IPS-18a (cell line): Measurements from ENCODE around the gene GMPPA.

Source experiments
- H3K27ac ChIP-seq: one replicate; pipeline ENCODE4 v1.5.1; 2013; ENCODE audit warnings: low read length
- H3K27me3 ChIP-seq: one replicate; pipeline ENCODE4 v1.6.1; 2013; ENCODE audit warnings: mild to moderate bottlenecking, low read length; ENCODE audit not compliant: control insufficient read depth, insufficient read depth
- H3K36me3 ChIP-seq: one replicate; pipeline ENCODE4 v1.6.1; 2013; ENCODE audit warnings: low read depth, low read length; ENCODE audit not compliant: control insufficient read depth
- H3K4me1 ChIP-seq: one replicate; pipeline ENCODE4 v1.6.1; 2013; ENCODE audit warnings: low read depth, low read length; ENCODE audit not compliant: control insufficient read depth
- H3K4me3 ChIP-seq: one replicate; pipeline ENCODE4 v1.5.1; 2013; ENCODE audit warnings: low read length
- H3K9ac ChIP-seq: one replicate; pipeline ENCODE4 v1.6.1; 2013; ENCODE audit warnings: mild to moderate bottlenecking, low read length, moderate library complexity
- H3K9me3 ChIP-seq: one replicate; pipeline ENCODE4 v1.6.1; 2013; ENCODE audit warnings: low read depth, low read length; ENCODE audit not compliant: control insufficient read depth

GMPPA gene

DNA sequence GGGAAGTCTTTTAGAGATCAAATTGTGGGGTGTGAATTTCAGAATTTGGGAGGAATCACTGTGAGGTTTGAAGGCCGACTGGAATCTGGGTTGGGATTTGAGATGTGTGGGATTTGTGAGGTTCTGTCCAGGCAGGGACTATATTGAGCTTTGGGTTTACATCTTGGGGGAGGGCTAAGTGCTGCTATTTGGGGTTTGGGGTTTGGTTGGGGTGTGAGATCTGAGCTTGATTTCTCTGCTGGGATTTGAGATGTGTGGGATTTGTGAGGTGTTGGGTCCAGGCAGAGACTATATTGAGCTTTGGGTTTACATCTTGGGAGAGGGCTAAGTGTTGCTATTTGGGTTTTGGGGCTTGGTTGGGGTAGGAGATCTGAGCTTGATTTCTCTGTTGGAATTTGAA, 864 bp downstream of the GMPPA start:
- Histone ChIP-seq H3K27me3 (peaks cover 22% of the 10 kb centered on the region), H3K9ac (peak overlapping the region; percentile 68), H3K27ac (no peak overlapping the region), H3K9me3 (no peaks in the 10 kb centered on the region), H3K4me1 (peaks cover 17% of the 10 kb centered on the region), H3K4me3 (peak overlapping the region; percentile 75), H3K36me3 (no peaks in the 10 kb centered on the region)

DNA sequence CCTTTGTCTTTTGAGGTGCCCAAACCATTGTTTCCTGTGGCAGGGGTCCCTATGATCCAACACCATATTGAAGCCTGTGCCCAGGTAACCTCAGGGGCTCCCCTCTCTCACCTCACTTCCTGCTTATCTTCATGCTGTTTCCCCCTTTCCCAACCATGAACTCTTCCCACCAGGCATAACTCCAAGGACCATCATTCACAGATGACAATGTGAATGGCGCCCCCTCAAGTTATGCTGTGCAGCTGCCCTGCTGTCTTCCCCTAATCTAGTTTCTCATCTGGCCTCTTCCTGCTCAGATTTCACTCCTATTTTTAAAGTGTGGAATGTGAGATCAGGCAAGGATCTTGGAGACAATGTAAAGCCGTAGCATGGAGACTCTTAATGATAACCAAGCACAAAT, 1.4 kb downstream of the GMPPA start:
- Histone ChIP-seq H3K9me3 (no peaks in the 10 kb centered on the region), H3K4me3 (no peak overlapping the region), H3K4me1 (peaks cover 17% of the 10 kb centered on the region), H3K27ac (no peak overlapping the region), H3K9ac (no peak overlapping the region), H3K27me3 (peaks cover 22% of the 10 kb centered on the region), H3K36me3 (no peaks in the 10 kb centered on the region)

DNA sequence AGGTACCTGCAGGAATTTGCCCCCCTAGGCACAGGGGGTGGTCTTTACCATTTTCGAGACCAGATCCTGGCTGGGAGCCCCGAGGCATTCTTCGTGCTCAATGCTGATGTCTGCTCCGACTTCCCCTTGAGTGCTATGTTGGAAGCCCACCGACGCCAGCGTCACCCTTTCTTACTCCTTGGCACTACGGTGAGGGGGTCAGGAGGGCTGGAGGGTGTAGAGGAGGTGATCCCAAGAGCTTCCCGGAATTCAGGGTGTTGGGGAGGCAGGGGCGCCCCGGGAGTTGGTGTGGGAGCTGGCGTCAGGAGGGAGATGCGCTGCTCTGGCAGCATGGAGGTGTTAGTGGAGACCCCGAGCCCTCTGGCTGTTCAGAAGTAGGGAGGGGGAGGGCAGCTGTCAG, 3.2 kb downstream of the GMPPA start:
- Histone ChIP-seq H3K4me3 (no peak overlapping the region), H3K27me3 (peaks cover 10% of the 10 kb centered on the region), H3K36me3 (no peaks in the 10 kb centered on the region), H3K9ac (no peak overlapping the region), H3K27ac (no peak overlapping the region), H3K9me3 (no peaks in the 10 kb centered on the region), H3K4me1 (peaks cover 21% of the 10 kb centered on the region)

DNA sequence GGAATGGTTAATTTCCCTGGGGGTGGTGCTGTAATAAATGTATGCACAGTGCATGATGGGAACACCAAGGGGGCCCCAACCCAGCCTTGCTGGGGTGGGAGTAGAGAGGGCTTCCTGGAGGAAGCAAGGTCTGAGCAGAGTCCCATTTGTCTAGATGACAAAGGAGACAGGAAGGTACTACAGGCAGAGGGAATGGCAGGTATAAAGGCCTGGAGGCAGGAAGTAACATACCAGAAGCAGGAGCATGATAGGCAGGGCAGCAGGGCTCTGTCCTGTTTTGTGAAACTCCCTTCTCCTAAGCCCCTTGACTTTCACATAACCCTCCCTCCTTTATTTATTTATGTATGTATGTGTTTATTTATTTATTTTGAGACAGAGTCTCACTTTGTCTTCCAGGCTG, 3.9 kb downstream of the GMPPA start:
- no peaks in the 10 kb centered on the region for H3K36me3 ChIP-seq
- H3K27me3 ChIP-seq = peaks cover 2% of the 10 kb centered on the region
- no peaks in the 10 kb centered on the region for H3K9me3 ChIP-seq
- no peak overlapping the region for H3K27ac ChIP-seq
- peaks cover 29% of the 10 kb centered on the region for H3K4me1 ChIP-seq
- no peak overlapping the region for H3K4me3 ChIP-seq
- no peak overlapping the region for H3K9ac ChIP-seq

DNA sequence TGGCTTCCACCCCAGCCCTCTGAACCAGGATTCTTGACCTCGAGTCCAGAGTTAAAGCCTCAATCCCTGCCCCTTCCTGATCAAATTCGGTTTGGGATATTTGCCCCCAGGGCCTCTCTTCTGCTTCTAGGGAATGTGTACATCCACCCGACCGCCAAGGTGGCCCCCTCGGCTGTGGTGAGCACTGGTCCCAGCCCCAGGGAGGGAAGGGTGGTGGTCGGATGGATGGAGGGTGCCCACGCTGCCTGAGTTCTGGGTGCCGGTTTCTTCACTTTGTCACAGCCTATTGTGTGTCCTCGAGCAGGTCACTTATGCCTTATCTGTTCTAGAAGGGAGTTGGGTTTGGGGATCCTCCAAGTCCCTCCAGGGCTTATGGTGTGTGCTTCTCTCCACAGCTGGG, 6.9 kb downstream of the GMPPA start:
- peaks cover 35% of the 10 kb centered on the region for H3K4me1 ChIP-seq
- no peaks in the 10 kb centered on the region for H3K9me3 ChIP-seq
- no peaks in the 10 kb centered on the region for H3K36me3 ChIP-seq
- peaks cover 5% of the 10 kb centered on the region for H3K27me3 ChIP-seq
- no peak overlapping the region for H3K9ac ChIP-seq
- no peak overlapping the region for H3K27ac ChIP-seq
- no peak overlapping the region for H3K4me3 ChIP-seq

DNA sequence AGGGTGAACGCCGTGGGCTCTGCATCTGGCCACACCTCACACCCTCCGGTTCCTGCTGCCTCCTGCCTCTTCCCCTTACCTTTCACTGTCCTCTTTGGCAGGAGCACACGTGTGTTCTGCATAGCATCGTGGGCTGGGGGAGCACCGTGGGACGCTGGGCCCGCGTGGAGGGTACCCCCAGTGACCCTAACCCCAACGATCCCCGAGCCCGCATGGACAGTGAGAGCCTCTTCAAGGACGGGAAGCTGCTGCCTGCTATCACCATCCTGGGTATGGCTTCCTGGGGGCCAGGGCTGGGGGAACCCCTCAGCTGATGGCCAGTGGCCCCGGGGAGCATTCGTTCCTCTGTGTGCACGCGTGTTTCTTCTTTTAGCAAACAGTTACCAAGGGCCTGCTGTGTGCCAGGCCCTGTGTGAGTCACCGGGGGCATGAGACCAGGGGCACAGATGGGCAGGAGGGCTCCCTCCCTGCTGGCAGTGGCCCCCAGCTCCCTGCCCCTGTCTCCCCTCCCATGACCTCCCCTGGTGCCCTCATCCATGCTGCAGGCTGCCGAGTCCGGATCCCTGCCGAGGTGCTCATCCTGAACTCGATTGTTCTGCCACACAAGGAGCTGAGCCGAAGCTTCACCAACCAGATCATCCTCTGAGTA, 7.6 kb downstream of the GMPPA start:
- Histone ChIP-seq H3K36me3 (no peaks in the 10 kb centered on the region), H3K27ac (peak overlapping the region; percentile 85), H3K9ac (peak overlapping the region; percentile 46), H3K27me3 (peaks cover 5% of the 10 kb centered on the region), H3K9me3 (no peaks in the 10 kb centered on the region), H3K4me3 (no peak overlapping the region), H3K4me1 (peaks cover 35% of the 10 kb centered on the region)

DNA sequence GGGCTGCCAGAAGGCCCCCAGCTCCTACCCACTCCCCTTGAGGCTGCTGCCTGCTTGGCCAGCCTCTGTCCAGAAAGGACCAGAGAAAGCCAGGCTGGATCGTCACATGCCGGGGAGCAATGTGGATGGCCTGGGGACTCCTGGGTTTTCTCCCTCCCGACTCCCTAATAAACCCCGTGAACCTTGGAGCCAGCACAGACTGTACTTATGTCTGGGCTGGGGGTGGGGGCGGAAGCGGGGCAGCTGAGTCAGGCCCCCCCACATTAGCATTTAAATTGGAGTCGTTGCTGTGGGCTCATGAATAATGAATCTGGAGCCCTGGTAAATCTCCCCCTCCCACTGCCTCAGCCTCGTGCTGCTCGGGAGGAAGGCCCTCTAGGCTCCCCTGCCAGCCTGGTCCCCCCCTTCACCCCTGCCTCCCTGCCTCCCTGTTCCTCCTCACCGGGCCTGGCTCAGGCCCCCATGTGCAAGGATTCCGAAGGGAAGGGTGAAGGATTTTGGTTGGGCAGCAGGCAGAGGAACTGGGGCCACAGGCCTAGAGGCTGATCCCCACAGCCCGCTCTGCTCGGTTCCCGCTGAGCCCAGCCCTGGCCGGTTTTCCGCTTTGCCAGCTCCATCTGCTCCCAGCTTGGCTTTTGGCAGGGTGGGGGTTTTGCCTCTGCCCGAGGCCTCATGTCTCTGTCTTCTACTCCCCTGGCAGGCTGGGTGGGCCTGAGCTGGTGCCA, 8.3 kb downstream of the GMPPA start:
- Histone ChIP-seq H3K9ac (peak overlapping the region; percentile 46), H3K4me3 (peak overlapping the region; percentile 8), H3K36me3 (no peaks in the 10 kb centered on the region)

DNA sequence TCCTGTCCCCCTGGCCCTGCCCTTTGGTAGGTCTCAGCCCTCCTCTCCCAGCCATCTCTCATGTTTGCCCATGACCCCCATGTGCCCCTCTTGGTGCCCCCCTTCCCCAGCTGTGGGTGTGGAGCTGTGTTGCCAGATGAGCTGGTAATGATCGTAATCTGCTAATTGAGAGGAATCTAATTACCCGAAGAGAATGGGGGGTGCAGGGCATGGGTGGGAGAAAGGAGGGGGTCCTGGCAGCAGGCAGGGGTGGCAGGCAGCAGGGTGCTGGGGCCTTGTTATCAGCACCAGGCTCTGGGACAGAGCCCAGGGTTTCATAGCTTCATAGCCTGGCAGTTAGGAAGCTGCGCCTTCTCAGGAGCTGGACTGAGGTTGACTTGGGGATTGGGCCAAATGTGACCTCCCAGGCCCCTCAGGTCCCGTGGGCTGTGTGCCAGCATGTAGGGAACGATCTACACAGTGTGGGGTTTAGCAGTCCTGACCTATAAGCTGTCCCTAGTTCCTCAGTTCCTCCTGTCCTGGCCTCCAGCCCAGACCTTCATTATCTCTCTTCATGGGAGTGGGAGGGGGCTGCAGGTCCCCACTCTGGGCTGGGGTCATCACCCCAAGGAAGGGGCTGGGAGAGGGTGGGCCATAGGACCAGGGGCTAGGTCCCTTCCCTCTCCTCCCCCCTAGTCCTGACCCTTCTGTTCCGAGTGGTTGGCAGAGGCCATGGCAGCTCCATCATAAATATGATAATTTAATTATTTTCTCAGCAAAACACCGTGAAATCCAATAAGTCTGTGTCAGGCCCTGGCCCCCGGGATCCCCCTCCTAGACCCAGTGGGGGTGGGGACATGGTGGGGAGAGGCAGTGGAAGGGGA, 9.1 kb downstream of the GMPPA start:
- Histone ChIP-seq H3K9ac (no peak overlapping the region), H3K27ac (no peak overlapping the region)

More for the DNA sequence above, 8.3 kb downstream of the GMPPA start:
- H3K27me3 ChIP-seq = peaks cover 9% of the 10 kb centered on the region
- no peaks in the 10 kb centered on the region for H3K9me3 ChIP-seq
- H3K4me1 ChIP-seq = peaks cover 35% of the 10 kb centered on the region
- peak overlapping the region; percentile 85 for H3K27ac ChIP-seq

DNA sequence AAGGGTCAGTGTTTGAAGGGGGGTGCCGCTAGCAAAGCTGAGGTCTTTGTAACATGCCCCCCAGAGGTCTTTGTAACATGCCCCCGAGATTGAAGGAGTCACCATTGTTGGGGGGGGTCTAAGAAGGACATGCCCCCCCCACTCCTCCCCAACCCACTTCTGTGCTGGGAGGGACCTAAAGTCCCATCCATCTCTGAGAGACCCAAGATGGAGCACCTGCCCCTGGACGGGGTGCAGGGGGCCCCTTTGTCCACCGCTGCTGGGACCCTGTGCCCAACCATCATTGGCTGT, 9.7 kb downstream of the GMPPA start:
- Histone ChIP-seq H3K4me3 (no peak overlapping the region), H3K27ac (no peak overlapping the region), H3K9me3 (no peaks in the 10 kb centered on the region), H3K9ac (no peak overlapping the region), H3K27me3 (peaks cover 24% of the 10 kb centered on the region), H3K36me3 (no peaks in the 10 kb centered on the region), H3K4me1 (peaks cover 43% of the 10 kb centered on the region)

More for the DNA sequence above, 9.1 kb downstream of the GMPPA start:
- Histone ChIP-seq H3K36me3 (no peaks in the 10 kb centered on the region), H3K4me3 (no peak overlapping the region), H3K4me1 (peaks cover 37% of the 10 kb centered on the region), H3K27me3 (peaks cover 18% of the 10 kb centered on the region), H3K9me3 (no peaks in the 10 kb centered on the region)

DNA sequence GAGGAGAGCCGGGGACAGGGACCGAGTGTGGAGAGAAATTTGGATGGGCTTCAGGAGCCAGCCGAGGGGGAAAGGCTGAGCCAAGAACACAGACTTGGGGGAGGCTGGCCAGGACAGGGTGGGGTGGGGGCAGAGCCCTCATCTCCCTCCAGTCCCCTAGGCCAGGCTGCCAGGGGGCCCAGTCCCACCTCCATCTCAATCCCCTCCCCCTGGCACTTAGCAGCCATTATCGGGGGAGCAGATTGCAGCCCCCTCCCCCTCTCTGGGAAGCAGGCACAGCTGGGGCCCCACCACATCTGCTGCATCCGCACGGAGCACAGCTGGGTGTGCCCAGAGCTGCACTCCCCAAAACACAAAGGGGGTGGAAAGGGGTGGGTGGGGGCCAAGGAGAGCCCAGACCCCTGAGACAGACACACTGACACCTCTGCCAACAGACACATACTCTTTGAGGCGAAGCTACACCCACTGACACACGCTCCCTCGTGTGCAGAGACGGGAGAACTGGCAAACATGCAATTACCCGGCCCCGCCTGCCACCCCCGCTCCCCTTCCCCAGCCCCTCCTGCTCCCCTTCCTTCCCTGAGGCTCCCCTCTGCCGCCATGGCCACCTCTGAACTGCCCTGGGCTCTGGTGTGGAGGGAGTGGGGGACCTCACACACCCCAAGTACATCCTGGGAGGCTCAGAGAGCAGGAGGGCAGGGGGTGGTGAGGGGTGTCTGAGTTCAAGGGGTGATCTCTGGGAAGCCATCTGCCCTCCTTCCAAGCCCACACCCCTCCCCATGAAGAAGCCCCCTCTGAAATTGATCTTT, 10.5 kb downstream of the GMPPA start:
- Histone ChIP-seq H3K4me1 (peaks cover 49% of the 10 kb centered on the region), H3K36me3 (no peaks in the 10 kb centered on the region), H3K27me3 (peaks cover 31% of the 10 kb centered on the region), H3K9ac (no peak overlapping the region), H3K4me3 (peak overlapping the region; percentile 58), H3K27ac (no peak overlapping the region), H3K9me3 (no peaks in the 10 kb centered on the region)
